ENCODE results near the gene MAN1A1. TPM values are rescaled to one million over a fixed set of nuclear protein-coding genes. Genes with fewer than 3 reads are reported as not detected.

Gene MAN1A1
- total and polyA plus RNA-seq, 2 of the 4 experiments (the other 2 are of a cell fraction) = 5.9 to 6.4 TPM

DNA sequence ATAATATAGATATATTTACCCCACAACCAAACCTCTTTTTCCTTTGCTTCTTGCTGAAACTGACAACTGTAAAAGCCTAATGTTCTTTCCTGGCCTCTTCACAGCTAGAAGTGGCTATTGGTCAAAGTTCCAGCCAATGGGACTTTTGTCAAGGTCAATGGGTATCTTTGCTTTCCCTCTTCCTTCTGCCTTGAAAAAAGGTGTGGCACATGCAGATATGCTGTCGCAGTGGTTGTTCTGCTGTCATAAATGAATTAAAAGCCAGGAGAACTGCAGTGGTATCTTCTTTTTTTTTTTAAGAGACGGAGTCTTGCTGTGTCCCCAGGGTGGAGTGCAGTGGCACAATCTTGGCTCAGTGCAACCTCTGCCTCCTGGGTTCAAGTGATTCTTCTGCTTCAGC, 29.9 kb downstream of the MAN1A1 start:
- H2BK20ac ChIP-seq (ENCODE audit: low read depth, low read length) = no peak overlapping the region
- H3K4ac ChIP-seq (ENCODE audit: low read depth, low read length) = no peak overlapping the region
- CTCF ChIA-PET = interaction anchor here (0.9 kb wide), 1 partner anchor 11 kb away, joined by 3 read pairs; no protein-coding TSS in a partner anchor
- H3K36me3 ChIP-seq (ENCODE audit: control insufficient read depth, insufficient read depth, low read length) = no peaks in the 10 kb centered on the region
- dilution Hi-C loops (cut with HindIII; ENCODE audit: low sequenced_read_pairs, unreplicated experiment) = no loop called here
- H3K27ac ChIP-seq (ENCODE audit: insufficient read depth, low read length) = no peak overlapping the region
- H3K9me1 ChIP-seq (ENCODE audit: insufficient read depth, low read length) = no peaks in the 10 kb centered on the region; the same call in 1 of the 2 replicates
- no peaks in the 10 kb centered on the region for H4K20me1 ChIP-seq (ENCODE audit: insufficient read depth, low read length)
- no peak for TF ChIP-seq RFX5 (IDR thresholded peaks at IDR 0.05; ENCODE audit: low read depth, low read length)
- H3K4me3 ChIP-seq (ENCODE audit: insufficient read depth, low read depth, low read length) = no peak overlapping the region
- no peaks in the 10 kb centered on the region for H3K27me3 ChIP-seq (ENCODE audit: control insufficient read depth, insufficient read depth, low read length)
- H3K4me2 ChIP-seq (ENCODE audit: low read depth, low read length) = no peak overlapping the region
- no TSS peak for BruUV-seq (replicated peaks)
- no peak overlapping the region for H4K91ac ChIP-seq (ENCODE audit: insufficient read depth, low read depth, low read length)
- no peaks in the 10 kb centered on the region; a peak in 1 of 4 replicates for H3K79me1 ChIP-seq (ENCODE audit: low read depth in 1 of 2, low read length in 2 of 2)
- no peak overlapping the region for H3K23ac ChIP-seq (ENCODE audit: low read depth, low read length)
- H3K18ac ChIP-seq (ENCODE audit: low read depth, low read length) = no peak overlapping the region
- DNase-seq (no peak), ATAC-seq (ENCODE audit: low read depth) (no peak)
- H3K9me3 ChIP-seq (ENCODE audit: control insufficient read depth, insufficient read depth, low read length) = no peaks in the 10 kb centered on the region
- no peak overlapping the region for H3K14ac ChIP-seq (replicated peaks; ENCODE audit: low read depth, low read length)
- no peak overlapping the region for H2AK9ac ChIP-seq (replicated peaks; ENCODE audit: low read depth, low read length, poor library complexity)
- H4K8ac ChIP-seq (ENCODE audit: low read depth in 2 of 2, low read length in 2 of 2) = no peak overlapping the region
- no peak overlapping the region for H2BK120ac ChIP-seq (ENCODE audit: low read depth, low read length)
- POLR2A ChIA-PET (ENCODE audit: unreplicated experiment) = no interaction called here
- peaks cover 5% of the 10 kb centered on the region; the same call in 1 of the 2 replicates for H3K4me1 ChIP-seq (ENCODE audit: control insufficient read depth, insufficient read depth, low read length)
- H3K56ac ChIP-seq (ENCODE audit: extremely low read depth, insufficient read depth, low read length) = no peak overlapping the region
- H2BK15ac ChIP-seq (ENCODE audit: low read depth, low read length) = no peak overlapping the region
- no peak overlapping the region for H2AK5ac ChIP-seq (ENCODE audit: low read depth, low read length)
- no CpG with 5 or more reads among the region's 2 CpGs for WGBS, 2 experiments (ENCODE audit: extremely low coverage in 2 of 2, insufficient read length in 1 of 2)
- H4K5ac ChIP-seq (ENCODE audit: low read depth, low read length) = no peak overlapping the region
- H3K9ac ChIP-seq (ENCODE audit: low read depth, low read length) = no peak overlapping the region
- no peak overlapping the region for H2BK5ac ChIP-seq (ENCODE audit: low read depth, low read length, poor library complexity, severe bottlenecking)
- in situ Hi-C loops (cut with MboI; ENCODE audit: low sequenced_read_pairs) = no loop called here
- intact Hi-C loops (cut with micrococcal nuclease) = no loop called here
- no peak overlapping the region for H2AFZ ChIP-seq (replicated peaks; ENCODE audit: low read length, poor library complexity)
